HK-2 (cell line): ENCODE results near the gene FAM83F.
"Not testable (repeated sequence)": the region's sequence is repeated elsewhere in the genome, so short reads cannot be mapped to it uniquely, and the experiment has no call there.

ENCODE experiments used
- DNase-seq: peaks from one replicate; pipeline ENCODE4 v3.0.0-alpha.2; 2018; ENCODE audit not compliant: unreplicated experiment

Gene FAM83F

DNA sequence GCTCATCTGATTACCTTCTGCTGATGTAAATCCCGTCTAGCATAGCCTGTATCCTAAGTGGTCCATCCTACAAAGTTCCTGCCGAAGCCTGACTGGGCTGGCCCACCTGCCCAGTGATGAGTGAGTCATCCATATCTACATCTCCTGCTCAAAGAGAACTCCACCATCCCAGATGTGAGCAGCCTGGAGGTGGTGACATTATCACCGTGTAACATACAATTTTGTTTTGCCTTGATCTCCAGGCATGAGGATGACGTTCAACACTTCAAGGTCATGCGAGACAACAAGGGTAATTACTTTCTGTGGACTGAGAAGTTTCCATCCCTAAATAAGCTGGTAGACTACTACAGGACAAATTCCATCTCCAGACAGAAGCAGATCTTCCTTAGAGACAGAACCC, 29.0 kb upstream of the FAM83F start:
- no peak for DNase-seq

DNA sequence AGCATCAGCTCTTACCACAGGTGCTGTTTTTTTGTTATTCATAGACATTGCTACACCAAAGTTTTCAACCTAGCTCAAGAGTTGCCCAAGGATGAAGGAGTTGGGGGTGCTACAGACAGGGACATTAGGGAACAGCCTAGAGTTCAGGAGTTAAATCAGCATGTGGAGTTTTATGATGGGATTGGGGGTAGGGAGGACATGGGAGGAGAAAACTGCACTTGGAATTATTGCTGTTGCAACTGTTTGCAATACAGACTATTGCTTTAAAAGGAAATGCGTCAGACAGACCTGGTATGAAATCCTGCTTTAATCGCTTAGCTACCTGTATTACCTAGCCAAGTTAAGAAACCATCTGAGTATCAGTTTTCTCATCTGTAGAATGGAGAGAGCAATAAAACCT, 28.3 kb upstream of the FAM83F start:
- DNase-seq = no peak

DNA sequence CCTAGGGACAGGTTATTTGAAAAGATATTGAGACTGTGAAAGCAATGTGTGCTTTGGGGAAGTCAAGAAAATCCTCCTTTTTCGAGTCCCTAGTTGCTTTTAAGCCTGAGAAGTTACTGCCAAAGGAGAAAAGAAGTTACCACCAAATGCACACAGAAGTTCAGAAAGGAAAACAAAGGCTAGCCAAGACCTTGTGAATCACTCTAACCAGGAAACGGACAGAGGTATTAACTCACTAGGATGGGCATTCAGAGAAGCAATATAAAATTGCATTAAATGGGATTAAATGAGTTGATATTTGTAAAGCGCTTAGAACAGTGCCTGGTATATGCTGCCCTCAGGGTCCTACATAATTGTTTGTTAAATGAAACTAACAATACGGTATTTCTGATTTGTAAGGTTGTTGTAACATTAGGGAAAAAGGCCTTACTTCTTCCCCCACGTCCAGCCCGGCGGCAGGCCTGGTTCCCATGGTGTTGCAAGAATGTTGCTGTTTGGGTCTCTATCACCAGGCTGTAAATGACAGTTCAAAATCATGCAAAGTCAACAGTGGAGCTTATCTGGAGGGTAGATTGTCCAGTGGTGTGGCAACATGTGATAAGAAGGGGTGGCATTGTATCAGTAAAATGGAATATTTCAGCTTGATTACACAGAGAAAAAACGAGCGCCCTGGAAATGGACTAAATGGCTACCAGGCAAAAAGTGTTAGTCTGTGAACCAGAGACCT, 27.5 kb upstream of the FAM83F start:
- no peak for DNase-seq

DNA sequence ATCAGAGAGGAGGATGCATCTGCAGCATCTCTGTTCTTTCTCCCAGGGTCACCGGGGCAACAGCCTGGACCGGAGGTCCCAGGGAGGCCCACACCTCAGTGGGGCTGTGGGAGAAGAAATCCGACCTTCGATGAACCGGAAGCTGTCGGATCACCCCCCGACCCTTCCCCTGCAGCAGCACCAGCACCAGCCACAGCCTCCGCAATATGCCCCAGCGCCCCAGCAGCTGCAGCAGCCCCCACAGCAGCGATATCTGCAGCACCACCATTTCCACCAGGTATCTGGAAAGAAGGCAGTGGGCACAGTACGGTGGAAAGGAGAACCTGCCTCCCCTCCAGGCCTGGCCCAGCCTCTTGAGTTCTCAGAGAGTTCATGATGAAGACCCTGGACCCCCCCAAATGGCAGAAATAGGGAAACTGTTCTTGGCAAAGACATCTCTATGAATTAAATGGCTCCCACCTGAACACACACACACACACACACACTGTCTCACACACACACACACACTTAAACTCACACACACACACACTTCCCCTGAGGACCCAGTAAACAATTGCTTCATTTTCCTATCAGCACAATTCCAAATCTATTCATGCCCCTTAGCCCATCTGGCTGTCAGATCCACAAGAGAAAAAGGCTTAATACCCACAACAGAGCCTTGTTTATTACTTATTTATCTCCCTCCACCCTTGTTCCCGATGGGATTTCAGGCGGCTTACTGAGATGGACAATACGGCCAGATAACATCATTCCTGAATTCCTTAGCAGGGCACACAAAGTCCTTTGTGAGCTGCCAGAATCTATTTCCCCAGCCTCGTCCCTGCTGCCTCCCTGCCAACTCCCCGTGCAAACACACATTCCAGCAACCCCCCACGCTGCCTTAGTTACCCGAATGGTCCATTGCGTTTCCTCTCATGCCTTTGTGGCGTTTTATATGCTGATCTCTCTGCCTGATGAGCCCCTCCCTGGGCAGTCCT, 26.5 kb upstream of the FAM83F start:
- DNase-seq = no peak

DNA sequence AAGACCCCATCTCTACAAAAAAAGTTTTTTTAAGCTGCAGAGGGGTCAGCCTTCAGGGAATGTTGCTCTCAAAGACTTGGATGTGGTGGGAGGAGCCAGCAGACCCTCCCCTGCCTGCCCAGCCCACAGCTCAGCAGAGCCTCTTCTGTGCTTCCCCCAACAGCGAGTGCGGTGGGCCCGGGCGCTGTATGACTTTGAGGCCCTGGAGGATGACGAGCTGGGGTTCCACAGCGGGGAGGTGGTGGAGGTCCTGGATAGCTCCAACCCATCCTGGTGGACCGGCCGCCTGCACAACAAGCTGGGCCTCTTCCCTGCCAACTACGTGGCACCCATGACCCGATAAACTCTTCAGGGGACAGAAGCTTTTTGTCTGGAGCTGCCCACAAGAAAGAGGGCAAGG, 24.0 kb upstream of the FAM83F start:
- no peak for DNase-seq

DNA sequence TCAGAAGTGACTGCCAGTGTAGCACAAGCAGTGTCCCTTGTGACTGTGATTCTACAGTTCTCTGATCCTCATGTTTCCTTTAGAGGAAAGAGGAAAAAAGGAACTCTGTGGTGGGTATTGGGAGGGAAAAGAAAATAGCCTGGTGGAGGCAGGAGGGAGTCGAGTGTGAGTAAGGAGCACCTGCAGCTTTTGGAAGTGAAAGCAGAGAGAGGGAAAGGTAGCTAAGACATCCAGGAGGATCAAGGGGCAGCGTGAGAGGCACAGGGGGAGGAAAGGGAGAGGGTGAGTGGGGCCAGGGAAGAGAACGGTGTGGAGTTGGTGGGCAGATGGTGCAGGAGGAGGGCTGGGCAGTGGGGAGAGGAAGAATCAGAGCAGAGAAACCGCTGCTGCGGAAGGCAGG, 22.1 kb upstream of the FAM83F start:
- DNase-seq = no peak

DNA sequence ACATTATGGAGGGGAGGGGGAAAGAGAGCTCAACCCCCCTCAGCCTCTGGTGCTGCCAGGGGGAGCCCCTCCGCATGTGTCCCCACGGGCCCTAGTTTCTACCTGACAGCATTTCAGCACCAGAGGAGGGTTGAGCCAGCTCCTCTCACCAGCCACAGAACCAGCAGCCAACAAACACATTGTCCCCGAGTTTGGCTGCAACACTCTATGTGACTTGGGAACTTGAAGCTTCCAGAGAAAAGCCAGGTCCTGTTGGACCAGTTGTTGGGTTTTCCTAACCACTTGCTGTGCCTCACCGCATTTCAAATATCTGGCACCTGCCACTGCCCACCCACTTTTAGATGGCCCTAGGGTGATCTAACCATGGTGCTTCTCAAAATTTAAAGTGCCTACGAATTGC, 21.1 kb upstream of the FAM83F start:
- DNase-seq = no peak

DNA sequence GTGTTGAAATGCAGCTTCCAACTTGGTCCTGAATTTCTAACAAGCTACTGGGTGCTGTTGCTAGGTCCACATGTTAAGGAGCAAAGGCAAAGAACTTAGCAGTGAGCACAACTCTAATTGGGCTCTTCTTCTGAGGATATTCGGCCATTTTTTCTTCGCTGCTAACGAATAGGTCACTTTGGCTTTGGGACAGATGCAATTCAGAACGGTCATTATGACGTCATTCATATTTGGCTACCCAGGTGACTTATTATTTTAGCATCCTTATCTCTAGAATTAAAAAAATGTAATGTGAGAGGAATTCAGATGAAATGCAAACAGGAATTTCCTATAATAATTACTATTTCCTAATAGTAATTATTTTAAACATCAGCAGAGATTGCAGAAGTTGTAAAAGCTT, 20.7 kb upstream of the FAM83F start:
- DNase-seq = no peak

DNA sequence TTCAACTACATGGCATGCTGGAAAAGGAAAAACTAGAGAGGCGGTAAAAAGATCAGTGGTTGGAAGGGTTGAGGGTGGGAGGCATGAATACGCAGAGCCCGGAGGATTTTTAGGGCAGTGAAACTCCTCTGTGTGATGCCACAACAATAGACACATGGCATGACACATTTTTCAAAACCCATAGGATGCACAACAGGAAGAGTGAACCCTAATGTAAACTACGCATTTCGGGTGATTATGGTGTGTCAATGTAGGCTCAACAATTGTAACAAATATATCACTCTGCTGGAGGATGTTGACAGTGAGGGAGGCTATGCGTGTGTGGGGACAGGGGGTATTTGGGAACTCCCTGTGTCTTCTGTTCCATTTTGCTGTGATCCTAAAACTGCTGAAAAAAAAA, 15.7 kb upstream of the FAM83F start:
- DNase-seq = no peak

DNA sequence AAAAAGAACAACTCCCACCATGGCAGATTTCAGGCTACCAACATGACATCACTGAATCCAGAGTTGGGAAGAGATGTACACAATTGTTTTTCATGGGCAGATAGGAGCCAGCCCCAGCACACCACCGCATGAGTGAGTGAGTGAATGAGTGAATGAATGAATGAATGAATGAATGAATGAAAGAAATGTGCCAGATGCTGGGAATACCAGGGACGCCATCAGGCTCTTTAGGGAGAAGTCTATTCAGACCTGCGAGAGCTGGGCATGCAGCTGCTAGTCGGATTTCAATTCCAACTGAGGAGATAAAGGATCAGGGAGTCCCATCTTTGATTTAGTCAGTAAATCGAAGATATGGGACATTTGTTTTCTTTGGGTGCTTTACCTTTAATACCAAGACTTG, 15.3 kb upstream of the FAM83F start:
- DNase-seq = no peak

DNA sequence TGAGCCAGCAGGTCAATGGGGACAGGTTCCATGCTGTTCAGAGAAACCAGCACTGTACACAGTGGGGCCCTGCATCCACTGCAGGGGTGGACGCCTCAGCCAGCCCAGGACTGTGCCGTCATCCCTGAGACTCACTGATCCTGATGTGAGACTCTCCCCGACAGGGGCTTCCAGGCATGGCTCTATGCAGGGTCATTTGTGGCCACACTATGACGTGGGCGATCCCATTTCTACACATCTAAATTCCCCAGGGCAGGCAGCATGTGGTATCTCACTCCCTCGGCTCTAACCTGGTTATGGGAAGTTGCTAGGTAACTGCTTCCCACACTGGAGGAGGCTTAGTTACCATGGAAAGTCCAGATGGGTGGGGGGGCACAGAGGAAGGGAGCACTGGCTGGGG, 14.2 kb upstream of the FAM83F start:
- no peak for DNase-seq

DNA sequence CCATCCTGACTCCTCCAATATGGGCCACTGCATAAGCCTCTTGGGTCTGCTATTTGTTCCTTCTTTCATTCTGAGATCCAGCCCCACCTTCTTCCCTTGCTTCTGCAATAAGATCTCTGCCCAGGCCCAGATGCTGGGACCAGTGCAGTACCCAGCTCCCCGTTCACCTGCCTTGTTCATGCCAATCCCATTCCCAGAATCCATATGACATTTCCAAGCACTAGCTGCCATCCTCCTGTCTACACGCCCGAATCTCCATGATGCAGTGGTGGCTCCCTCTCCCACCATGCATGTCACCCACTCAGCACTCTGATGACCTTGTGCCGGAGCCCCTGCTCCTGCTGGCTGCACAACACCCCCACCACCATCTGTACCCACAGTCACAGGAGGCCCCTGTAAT, 11.4 kb upstream of the FAM83F start:
- no peak for DNase-seq

DNA sequence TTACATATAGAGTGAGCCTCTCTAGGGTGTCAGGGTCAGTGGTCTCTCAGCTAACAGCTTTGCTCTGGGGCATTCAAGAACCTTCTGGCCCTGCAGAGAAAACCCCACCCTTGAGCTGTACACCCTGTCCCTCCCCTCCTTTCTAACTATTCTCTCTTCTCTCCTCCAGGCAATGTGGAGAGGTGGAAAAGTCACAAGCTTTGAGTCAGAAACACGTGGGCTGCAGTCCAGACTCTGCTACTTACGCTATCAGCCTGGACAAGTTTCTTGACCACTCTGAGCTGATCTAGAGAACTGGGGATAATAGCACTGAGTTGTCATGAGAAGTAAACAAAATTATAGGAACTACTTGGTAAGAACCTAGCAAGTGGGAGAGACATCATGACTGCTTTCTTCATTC, 10.7 kb upstream of the FAM83F start:
- DNase-seq = no peak

DNA sequence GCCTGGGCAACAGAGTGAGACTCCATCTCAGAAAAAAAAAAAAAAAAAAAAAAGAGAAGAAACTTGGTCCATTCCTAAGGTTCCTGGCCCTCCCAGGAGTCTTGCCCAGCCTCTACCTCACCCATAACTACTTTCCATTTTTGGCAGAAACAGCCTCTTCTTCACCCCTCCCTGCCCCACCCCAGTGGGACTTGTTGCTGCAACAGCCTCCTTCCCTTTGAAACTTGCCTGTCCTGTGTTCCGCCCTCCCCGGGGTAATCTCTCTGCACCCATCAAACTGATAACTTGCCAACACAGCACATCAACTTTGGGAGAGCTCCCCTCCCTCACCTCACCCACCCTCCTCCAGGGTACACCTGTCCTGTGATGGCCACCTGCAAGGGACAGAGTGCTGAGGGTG, 10.0 kb upstream of the FAM83F start:
- no peak for DNase-seq

DNA sequence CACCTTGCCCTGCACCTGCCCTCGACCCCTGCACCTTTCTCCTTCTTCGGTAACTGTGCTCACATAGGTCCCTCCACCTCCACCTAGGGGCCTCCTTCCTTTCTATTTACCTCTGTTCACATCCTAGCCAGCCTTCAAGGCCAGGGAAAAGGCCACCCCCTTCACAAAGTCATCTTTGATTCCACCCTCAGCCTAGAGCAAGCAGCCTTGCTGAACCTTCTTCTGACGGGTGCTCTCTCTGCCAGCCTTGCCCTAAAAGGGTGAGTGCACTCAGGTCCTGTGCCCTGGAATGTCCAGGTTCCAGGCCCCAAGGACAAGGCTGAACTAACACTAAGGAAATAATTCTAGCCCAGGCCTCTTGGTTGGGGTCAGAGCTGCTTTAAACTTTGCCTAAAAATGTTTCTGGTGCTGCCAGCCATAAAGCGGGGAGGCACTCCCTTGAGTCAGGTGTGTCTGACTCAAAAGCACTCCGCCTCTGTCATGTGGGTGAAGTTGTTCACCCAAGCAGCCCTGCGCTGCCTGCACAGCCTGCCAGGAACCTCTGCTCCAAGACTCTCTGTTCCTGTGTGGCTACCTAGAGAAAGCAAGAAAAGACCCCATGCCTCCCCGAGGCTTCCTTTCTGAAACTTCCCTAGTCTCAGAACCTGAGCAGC, 9.2 kb upstream of the FAM83F start:
- no peak for DNase-seq

DNA sequence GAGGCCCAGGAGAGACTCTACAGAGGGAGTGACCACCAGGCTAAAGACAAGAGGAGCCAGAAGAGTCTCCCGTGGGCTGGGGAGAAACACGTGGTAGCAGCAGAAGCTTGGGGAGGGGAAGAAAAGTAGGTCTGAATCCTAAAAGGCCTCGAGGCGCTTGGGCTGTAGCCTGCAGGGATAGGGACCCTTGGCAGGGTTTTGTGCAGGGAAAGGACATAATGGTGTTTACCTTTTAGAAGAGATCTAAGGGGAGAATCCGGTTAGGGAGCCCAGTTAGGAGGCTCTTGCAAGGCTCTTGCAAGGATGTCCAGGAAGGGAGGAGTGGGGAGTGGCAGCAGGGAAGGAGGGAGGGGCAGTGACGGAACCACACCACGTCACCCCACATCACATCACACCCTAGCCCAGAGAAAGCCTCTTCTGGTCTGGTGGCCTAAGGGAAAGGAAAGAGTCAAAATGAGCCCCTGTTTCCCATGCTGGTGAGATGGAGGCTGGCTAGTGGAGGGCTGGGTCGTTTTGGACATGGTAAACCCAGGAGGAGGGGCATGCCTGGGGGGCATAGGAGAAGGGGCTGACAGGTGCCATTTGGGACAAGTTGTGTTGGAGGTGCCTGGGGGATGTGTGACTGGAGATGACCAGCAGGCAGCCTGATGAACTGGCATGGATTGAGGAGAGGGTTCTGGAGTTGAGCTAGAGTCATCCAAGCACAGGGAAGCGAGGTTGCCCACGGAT, 6.2 kb upstream of the FAM83F start:
- no peak for DNase-seq

DNA sequence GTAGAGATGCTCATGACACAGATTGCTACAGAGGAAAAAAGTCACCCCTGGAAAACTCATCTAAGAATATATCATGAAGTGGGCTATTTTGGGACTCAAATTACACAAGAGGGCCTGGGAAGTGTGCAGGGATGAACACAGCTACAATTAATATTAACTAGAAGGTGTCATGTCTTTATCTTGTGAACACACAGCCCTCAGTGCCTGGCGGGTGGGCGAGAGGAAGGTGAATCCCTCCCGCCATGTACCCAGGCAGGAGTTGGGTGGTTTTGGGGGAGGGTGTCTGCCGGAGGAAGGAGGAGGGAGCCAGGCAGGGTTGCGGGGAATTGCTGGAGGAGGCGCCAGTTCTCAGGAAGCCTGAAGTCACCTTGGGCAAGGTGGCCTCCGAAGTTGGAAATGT, 5.1 kb upstream of the FAM83F start:
- no peak for DNase-seq

DNA sequence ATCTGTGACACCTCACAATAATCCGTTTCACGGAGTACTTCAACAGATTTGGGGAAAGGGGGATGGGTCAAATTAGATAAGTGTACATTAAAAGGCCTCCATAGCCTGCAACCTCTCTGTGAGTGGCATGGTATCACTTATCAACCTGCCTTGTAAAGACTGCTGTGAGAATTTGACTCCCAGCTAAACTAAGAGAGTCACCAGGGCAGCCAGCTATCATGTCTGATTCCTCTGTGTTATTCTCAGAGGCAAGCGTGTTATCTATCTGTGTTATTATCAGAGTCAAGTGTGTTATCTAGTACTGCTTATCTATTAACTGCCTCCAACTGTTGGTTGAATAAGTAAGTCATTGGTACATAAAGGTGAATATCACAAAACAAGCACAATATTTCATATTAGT, 4.1 kb upstream of the FAM83F start:
- DNase-seq = no peak

DNA sequence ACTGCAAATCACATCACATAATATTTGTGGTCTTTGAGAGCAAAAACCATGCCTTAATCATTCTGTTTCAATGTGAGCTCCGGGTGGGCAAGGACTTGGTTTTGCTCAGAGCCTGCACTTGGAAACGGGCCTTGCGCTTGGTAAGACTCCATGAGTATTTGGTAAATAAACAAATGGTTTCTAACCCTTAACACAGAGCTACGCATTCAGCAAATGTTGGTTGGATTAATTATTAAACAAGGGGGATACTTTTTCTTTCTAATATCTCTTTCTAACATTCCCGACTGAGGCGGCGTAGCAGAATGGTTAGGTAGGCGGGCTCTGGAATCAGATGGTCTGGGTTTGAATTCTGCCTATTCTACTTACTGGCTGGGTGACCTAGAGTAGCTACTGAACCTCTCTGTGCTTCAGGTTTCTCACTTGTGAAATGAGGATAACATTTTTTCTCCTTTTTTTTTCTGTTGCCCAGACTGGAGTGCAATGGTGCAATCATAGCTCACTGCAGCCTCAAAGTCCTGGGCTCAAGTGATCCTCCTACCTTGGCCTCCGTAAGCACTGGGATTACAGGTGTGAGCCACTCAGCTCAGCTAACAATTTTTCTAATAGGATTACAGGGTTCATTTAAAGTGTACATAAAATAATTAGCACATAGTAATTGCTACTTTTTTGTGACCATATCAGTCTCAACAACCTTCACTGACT, 3.4 kb upstream of the FAM83F start:
- DNase-seq = no peak

DNA sequence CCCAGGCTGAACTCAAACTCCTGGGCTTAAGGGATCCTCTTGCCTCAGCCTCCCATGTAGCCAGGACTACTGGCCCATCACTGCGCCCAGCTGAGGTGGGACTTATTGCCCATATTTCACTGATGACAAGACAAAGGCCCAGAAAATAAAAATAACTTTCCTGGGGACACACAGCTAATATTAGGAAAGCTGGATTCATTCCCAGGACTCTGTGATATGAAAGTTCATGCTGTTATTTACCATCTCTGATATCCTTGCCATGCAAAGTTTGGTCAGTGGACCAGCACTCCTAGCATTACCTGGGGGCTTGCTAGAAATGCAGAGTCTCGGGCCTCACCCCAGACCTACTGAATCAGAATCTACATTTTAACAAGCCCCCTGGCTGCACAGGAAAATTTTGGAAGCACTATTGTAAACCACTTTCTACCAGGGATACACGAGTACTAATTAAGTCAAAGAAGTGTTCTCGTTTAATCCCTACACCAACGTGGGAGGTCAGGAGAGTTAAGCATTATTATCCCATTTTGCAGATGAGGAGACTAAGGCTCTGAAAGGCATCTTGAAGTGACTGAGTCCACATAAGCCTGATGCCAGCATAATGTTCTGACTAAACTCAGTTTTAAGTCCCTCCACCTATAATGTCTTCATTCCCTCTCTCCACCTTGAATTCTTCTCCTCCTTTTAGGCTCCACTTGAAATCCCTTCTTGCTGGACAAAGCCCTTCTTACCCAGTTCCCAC, 2.5 kb upstream of the FAM83F start:
- no peak for DNase-seq

DNA sequence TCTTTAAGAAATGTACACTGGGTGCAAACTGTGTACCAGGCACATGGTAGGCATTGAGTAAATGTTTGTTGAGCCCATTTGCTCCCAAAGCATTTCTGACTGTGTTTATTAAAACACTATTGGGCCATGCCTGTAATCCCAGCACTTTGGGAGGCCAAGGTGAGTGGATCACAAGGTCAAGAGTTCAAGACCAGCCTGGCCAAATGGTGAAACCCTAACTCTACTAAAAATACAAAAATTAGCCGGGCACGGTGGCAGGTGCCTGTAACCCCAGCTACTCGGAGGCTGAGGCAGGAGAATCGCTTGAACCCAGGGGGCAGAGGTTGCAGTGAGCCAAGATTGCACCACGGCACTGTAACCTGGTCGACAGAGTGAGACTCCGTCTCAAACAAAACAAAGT, 1.9 kb upstream of the FAM83F start:
- DNase-seq = not testable (repeated sequence)
